HG03354 (cell line): ENCODE data around the gene KRTAP1-5.
"Not testable (repeated sequence)": the region's sequence is repeated elsewhere in the genome, so short reads cannot be mapped to it uniquely, and the experiment has no call there.

Experiments
- ATAC-seq: cut with Tn5 transposase; IDR thresholded peaks from one replicate; pipeline ENCODE4 v1.9.1; 2021; ENCODE audit warnings: mild to moderate bottlenecking; ENCODE audit not compliant: unreplicated experiment, poor library complexity, severe bottlenecking

The KRTAP1-5 gene

DNA sequence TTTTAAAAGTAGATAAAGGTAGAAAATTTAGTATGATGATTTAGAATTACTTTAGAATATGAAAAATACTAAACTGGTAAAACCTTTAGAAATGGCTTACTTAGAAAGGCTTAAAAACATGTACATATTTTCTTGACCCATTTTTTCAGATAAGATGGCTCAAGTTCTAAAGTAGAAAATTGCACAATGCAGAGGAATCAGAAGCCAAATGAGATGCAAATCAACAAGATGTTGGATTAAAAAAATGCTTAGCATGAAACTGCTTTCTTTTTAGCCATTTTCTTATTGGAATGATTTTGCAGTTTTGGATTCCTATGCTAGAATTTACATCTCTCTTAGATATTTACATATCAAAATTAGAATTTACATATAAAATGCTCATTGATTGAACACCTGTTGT is 16.6 kb downstream of the KRTAP1-5 start:
- ATAC-seq = no peak

DNA sequence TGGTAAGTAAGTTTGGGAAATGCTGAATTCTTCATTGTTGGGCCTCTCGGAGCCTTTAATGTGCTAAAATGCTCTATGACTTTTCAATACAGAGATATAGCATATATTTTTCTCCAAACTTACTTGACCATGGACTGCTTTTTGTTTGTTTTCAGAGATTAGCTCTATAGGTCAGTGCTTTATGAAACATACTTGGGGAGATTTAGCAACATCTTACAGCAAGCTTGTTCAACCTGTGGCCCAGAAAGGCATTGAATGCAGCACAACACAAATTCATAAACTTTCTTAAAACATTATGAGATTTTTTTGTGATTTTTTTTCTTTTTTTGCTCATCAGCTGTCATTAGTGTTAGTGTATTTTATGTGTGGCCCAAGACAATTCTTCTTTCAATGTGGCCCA is 17.1 kb downstream of the KRTAP1-5 start:
- no peak for ATAC-seq

DNA sequence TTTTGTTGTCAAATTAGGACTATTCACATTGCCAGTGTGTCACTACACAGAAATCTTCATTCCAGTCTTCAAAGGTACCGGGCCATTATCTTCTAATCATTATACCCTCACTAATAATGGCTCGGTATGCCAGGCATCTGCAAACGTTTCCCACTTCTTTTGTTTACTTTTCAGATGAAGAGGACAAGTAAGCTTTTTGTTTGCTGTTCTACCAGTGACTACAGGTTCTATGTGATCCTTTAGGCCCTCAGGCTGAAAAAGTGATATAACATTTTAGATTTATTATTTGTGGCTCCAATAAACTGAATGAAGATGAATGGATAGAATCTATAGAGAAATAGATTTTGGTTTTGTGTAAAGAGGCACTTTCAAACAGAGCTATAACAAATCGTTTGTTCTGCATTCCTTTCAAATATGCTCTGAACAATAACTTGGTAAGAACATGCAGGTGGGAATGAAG is 17.7 kb downstream of the KRTAP1-5 start:
- ATAC-seq = no peak

DNA sequence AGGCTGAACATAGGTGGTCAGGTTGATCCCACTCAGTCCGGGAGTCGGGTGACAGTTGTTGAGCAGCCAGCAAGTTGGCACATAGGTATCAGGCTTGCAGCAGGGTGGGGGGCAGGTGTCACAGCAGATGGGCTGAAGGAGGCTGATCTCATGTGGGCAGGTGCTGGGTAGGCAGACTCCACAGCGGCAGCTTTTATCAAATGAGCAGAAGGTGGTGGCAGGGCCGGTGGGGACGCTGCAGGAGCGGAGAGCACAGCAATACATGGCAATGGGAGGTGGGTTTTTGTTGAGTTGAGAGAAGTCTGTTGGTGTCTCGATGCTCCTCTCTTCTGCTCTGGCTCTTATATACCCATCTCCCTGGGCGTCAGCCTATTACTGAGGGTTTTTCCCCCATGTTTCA is 18.2 kb downstream of the KRTAP1-5 start, which contains the start of gene KRTAP3-1:
KRTAP3-1 (minus strand) TSS at position 318 of the 400 bp plus-strand sequence; CDS start at position 264, 54 bp downstream.
- ATAC-seq = no peak

DNA sequence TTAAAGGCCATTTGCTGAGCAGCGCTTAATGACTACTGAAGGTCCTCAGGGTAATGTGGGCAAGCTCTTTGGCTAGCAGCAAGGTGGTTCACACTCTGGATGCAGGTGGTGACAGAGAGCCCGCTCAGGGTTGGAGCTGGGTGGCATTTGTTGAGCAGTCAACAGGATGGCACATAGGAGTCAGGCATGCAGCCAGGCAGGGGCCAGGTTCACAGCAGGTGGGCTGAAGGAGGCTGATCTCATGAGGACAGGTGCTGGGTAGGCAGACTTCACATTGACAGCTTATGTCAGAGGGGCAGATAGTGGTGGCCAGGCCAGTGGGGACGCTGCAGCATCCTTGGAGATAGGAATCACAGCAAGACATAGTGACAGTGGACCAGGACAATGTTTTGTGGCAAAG is 22.6 kb downstream of the KRTAP1-5 start:
- ATAC-seq = no peak

DNA sequence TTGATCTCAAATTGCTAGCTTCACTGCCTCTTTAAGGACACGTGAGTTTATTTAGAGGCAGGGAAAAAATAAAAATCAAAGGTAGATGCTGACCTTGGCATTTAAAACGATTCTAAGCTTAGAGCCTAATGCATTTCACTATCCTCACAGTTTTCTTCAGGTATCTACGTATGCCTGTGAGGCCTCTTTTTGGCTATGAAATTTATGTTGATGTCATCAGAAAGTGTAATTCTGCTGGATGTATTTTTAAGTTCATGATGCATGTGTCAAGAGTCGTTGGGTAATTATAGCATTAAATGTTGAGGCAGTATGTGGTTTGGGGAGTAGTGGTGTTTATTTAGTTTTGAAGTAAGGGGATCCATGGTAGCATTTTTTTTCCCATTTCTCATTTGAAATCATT is 23.1 kb downstream of the KRTAP1-5 start:
- ATAC-seq = no peak

DNA sequence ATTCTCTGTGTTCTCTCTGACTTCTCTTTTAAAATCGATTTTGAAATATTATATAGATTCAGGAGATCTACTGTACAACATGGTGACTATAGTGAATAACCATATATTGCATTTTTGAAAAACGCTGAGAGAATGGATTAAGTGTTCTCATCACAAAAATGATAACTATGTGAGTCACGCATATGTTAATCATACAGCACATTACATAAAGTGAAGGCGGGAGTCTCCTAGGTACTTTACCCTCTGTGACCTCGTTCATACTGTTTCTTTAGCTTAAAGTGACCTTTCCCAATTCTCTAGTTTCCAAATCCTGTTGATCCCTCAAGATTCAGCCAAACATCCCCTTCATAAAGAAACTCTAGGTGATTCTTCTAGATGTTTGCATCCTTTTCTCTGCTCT is 24.2 kb downstream of the KRTAP1-5 start:
- no peak for ATAC-seq

DNA sequence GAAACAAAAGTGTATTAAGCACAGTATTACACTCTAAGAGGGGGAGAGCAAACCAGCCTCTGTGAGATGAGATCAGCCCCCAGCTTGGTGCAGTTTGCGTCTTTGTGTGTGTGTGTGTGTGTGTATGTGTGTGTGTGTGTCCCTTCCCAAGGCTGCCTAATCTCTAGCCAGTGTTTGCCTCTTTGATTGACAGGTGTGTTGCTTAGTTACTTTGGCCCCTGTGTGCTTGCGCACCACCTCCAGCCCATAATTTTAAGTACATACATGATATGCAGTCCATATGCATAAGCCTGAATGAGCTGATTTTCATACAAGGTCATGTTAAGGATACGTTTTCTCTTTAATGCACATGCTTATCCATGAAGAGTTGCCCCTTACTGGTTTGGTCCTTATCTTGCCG is 25.2 kb downstream of the KRTAP1-5 start:
- ATAC-seq = no peak

DNA sequence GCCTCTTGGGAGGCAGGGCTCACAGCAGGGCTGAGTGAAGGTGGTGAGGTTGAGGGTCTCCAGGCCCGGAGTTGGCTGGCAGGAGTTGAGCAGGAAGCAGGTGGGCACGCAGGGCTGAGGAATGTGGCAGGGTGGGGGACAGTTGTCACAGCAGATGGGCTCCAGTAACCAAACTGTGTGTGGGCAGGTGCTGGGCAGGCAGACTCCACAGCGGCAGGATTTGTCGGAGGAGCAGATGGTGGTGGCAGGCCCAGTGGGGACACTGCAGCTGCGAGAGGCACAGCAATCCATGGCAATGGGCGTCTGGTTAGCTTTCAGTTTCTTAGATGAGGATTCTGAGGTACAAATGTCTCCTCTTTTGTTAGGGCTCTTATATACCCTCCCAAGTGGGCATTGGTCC is 27.4 kb downstream of the KRTAP1-5 start, which contains the start of gene KRTAP3-2:
KRTAP3-2 (minus strand) TSS at position 344 of the 400 bp plus-strand sequence; CDS start at position 291, 53 bp downstream.
- not testable (repeated sequence) for ATAC-seq

DNA sequence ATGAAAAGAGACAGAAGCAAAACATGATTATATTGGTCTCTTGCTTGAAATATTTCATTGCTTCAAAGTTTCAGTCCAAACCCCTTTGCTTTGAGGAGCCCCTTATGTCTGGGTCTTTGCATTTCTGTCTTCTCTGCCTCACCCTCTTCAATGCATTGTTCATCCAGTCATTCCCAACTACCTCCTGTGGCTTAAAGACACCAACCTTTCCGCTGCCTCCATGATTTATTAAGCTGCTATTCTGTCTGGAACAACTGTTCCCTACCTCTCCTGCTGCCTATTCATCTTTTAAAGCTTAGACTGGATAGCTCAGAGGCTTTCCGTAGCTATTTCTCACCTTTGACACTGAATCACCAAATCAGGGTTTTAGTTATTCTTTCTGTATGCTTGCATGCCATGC is 29.6 kb downstream of the KRTAP1-5 start:
- no peak for ATAC-seq

DNA sequence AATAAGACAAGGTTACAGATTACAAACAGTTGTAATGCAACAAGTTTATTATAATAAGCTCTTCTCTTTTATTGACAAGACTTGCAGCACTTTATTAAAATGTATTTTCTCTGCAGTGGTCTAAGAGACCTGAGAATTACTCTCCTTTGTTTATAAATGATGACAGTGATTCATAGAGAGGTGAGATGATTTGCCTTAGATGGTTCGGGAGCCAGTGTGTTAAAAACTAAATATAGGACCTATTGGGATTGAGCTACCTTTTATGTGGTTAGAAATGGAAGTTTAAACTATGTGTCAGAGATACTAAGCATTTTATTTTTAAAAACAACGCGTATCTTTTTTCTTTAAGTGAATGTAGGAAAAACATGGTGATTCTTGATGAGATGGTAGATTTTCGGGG is 30.2 kb downstream of the KRTAP1-5 start:
- ATAC-seq = no peak

DNA sequence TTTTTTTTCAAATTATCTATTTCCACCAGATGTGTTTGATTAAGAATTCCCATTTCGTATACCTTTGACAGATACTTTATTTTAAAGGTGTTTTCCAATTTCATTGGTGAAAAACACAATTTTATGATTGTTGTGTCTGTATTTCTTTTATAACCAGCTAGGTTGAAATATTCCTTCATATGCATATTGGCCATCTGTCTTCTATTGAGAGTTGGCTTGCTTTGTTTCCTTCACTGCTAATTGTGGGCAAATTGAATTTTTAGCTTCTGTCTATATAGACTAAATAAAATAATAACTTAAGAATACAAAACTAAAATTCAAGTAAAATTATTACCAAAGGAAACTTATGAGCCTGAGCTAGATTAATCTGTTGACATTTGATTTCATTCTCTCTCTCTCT is 31.9 kb downstream of the KRTAP1-5 start:
- ATAC-seq = no peak

DNA sequence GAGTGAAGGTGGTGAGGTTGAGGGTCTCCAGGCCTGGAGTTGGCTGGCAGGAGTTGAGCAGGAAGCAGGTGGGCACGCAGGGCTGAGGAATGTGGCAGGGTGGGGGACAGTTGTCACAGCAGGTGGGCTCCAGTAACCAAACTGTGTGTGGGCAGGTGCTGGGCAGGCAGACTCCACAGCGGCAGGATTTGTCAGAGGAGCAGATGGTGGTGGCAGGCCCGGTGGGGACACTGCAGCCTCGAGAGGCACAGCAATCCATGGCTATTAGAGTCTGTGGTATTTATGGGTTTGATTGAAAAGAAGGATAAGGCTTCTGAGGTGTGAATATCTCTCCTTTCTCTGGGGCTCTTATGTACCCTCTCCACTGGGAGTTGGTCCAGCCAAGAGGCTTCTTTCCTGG is 33.2 kb downstream of the KRTAP1-5 start, which contains the start of gene KRTAP3-3:
KRTAP3-3 (minus strand) TSS at position 326 of the 400 bp plus-strand sequence; CDS start at position 259, 67 bp downstream.
- no peak for ATAC-seq

DNA sequence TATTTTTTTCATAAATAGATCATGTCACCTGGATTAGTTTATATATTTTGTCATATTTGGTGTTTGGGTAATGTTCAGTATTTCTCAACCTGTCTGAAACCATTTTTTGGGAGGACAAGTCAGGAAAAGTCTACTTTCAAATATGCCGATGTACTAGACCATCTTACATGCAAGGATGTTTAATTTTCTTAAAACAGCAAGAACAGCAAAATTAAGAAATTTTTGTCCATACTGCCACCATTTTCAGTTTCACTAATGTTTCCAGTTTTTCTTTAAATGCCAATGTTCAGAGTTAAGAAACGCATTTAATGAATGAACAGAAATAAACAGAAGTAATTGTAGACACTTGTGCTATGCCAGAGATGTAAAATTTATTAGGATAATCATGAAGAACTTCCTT is 33.9 kb downstream of the KRTAP1-5 start:
- ATAC-seq = no peak

DNA sequence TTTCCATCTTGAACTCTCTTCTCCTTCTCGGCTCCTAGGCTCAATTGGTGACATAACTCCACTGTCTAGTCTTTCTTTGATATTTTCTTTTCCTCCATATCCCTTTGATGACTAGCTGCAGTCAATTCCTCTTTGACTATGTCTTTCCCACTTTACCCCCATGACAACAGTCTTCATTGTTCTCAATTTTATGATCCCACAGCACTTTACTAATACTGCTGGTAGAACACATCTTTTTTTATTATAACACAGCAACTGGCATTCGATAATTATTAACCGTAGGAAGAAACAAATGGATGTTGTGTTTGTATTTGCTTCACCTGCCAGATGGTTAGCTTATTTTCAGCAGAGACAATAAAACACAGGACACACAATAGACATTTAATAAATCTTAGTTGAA is 34.3 kb downstream of the KRTAP1-5 start:
- ATAC-seq = no peak

DNA sequence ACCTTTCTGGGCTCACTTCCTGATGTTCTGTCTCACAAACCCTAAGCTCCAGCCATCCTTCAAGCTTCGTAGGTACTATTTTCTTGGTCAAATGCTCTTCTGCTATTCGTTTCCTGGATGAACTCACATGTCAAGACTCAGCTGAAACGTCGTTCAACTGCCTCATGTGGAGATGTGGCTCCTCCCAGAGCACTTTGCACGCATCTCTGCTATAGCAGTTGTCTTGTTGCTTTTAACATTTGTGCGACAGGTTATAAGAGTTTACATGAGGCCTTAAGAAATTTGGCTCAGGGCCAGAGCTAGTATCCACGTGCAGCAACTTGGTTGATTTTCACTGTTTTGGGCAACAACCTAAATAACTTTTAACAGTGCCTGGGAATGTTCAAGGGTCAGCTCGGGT is 40.1 kb downstream of the KRTAP1-5 start:
- ATAC-seq = no peak

DNA sequence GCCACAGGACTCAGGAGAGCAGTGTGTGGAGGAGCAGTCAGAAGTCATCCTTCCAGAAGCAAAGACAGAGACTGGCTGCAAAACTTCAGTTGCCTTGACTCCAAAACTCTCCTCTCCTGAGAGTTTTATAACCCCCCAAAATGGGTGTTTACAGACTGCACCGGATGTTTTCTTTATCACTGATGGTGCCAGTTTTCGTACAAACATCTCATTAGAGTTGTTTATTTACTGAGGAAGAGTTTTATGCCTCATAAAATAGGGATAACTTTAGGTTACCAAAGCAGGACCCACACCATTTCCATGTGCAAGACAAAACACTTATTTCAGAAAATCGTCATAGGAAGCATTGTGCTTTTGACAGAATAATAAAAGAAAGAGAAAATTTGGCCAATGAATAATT is 42.8 kb downstream of the KRTAP1-5 start, which contains the start of gene KRT40:
KRT40 (minus strand) TSS at position 101 of the 400 bp plus-strand sequence; CDS start at position 48, 53 bp downstream.
- ATAC-seq = no peak

DNA sequence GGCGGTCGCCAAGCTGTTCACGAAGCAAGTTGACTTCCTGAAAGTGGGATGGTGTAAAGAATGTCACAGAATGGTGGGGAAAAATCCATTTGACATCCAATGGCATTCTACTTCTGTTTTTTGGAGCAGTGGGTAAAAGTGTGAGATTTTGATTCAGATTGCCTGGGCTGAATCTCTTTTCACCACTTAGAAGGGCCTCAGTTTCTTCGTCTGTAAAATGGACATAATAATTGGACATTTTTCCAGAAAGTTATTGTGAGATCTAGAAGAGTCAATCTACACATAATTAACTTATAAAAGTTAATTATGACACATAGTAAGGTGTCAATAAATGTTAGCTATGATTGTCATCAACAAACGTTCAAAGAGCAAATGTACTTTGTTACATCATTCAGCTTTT is 45.9 kb downstream of the KRTAP1-5 start:
- no peak for ATAC-seq

DNA sequence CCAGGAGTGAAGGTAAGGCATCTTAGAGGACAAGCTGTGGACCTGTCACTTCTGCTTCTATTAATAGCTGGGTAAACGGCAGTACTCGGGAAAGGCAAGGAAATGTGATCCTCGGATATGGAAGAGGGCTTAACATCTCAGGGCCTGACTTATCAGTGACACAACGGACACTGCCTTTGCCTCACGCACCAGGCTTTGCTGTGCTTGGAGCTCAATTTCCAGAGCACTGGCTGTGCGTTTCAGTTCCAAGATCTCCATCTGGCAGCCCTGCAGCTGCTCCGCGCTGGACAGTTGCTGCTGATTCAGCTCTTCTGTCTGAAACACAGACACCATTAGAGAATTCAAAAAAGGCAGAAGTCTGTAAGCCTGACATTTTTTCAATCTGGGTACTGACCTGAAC is 46.4 kb downstream of the KRTAP1-5 start:
- ATAC-seq = no peak

DNA sequence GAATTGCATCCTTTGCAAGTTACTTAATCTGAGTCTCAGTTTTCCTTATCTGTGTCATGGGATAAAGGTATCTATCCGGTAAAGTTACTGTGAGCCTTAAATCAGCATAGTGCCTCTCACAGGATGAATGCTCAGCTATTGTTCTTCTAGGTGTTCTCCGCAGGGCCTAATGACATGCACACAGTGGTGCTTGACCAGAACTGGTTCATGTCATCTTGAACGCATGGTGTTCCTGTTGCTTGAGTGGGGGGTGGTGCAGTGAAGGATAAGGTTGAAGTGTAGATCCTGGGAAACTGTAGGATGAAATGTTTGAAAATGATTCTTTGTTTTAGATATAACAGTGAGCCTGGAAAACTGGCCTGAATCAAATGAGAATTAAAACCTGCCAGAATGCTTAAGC is 46.9 kb downstream of the KRTAP1-5 start:
- ATAC-seq = no peak

DNA sequence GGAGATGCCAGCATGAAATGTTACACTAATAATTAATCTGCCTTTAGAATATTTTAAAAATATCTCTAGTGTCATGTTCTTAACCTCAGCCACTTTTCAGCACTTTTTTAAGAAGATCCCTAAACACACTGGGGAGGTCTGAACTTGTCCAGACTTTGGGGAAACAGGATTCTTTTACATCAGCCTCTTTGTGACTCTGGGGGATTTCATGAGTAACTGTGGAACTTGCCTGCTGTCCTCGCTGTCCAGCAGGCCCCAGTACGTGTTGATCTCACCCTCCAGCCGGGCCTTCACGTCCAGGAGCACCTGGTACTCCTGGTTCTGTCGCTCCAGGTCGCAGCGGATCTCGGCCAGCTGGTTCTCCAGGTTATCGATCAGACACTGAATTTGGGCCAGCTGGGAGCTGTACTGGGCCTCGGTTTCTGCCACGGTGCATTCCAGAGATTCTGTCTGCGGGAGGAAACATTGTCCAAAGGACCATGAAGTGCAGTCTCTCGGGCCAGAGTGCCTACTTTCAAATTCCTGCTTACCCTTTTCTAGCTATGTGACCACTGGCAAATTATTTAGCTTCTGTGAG is 48.3 kb downstream of the KRTAP1-5 start:
- ATAC-seq = no peak
